Activated CD4-positive, alpha-beta T cell treated with anti-CD3 and anti-CD28 coated beads for 48 hours (primary cell): ENCODE measurements around the gene TP53TG5.

ENCODE experiments used
- DNase-seq: peaks from one replicate; pipeline ENCODE4 v3.0.0-alpha.2; 2020

TP53TG5 gene

DNA sequence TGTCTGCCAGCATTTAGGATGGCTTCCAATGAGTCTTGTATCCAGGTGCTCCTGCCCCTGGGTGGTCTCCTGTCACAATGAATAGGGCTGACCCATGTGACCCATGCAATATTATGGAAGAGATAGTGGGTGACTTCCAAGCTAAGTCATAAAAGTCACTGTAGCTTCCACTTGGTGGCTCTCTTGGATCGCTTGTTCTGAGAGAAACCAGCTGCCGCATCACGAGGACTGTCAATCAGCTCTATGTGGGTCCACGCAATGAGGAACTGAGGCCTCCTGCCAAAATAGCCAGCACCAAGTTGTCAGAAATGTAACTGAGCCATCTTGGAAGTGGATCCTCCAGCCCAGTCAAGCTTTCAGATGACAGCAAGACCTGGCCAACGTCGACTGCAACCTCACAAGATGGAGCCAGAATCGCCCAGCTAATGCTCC is 55.2 kb downstream of the TP53TG5 start:
- DNase-seq, result no peak
